ENCODE results near the gene KCNJ6. TPM values are rescaled to one million over a fixed set of nuclear protein-coding genes. Genes with fewer than 3 reads are reported as not detected.

Gene KCNJ6
- polyA plus RNA-seq, 1 of the 3 experiments (the other 2 are of a cell fraction): not detected

- POLR2A ChIA-PET: no interaction called here
- Histone ChIP-seq H3K27me3 (ENCODE audit: insufficient read depth) (peaks cover 10% of the 10 kb centered on the region; the same call in 1 of the 2 replicates), H3F3A (replicated peaks; ENCODE audit: insufficient read depth) (no peaks in the 10 kb centered on the region), H3K9me2 (no peaks in the 10 kb centered on the region), H3K36me3 (replicated peaks in 1 of 2; ENCODE audit: control insufficient read depth in 1 of 2, insufficient read depth in 2 of 2, low read length in 1 of 2) (no peaks in the 10 kb centered on the region), H3K9ac (no peak overlapping the region), H3K4me1 (ENCODE audit: control insufficient read depth in 1 of 2, insufficient read depth in 2 of 2, low read depth in 1 of 2, low read length in 1 of 2) (no peaks in the 10 kb centered on the region), H4K20me1 (ENCODE audit: insufficient read depth) (no peaks in the 10 kb centered on the region), H2AFZ (ENCODE audit: low read depth) (no peak overlapping the region), H3K9me3 (no peaks in the 10 kb centered on the region), H3K4me2 (no peak overlapping the region), H3K27ac (ENCODE audit: low read depth in 2 of 2, low read length in 1 of 2) (no peak overlapping the region), H3K4me3 (ENCODE audit: low read depth in 2 of 2, low read length in 1 of 2) (no peak overlapping the region), H3K79me2 (ENCODE audit: insufficient read depth) (no peaks in the 10 kb centered on the region)
- WGBS (ENCODE audit: low lambda C conversion rate): 13% methylated on average over 8 of the region's 8 CpGs
- CTCF ChIA-PET: interaction anchor here (1.1 kb wide), 1 partner anchor 15 kb away, joined by 3 read pairs; no protein-coding TSS in a partner anchor
- no peak for DNase-seq
- TF ChIP-seq POLR2AphosphoS5 (IDR thresholded peaks at IDR 0.05; ENCODE audit: low read depth, low read length): no peak
These were observed 113.1 kb downstream of the KCNJ6 start for GRCh38 chr21:37803101-37803651.

- CTCF ChIA-PET: no interaction called here
- Histone ChIP-seq H3K9ac (no peak overlapping the region), H2AFZ (ENCODE audit: low read depth) (no peak overlapping the region), H3K4me2 (no peak overlapping the region), H3K4me1 (ENCODE audit: control insufficient read depth in 1 of 2, insufficient read depth in 2 of 2, low read depth in 1 of 2, low read length in 1 of 2) (no peaks in the 10 kb centered on the region), H4K20me1 (ENCODE audit: insufficient read depth) (no peaks in the 10 kb centered on the region), H3K27ac (ENCODE audit: low read depth in 2 of 2, low read length in 1 of 2) (no peak overlapping the region), H3K27me3 (ENCODE audit: insufficient read depth) (peaks cover 10% of the 10 kb centered on the region; the same call in 1 of the 2 replicates), H3K4me3 (ENCODE audit: low read depth in 2 of 2, low read length in 1 of 2) (no peak overlapping the region), H3K9me3 (no peaks in the 10 kb centered on the region), H3F3A (replicated peaks; ENCODE audit: insufficient read depth) (no peaks in the 10 kb centered on the region), H3K9me2 (no peaks in the 10 kb centered on the region), H3K79me2 (ENCODE audit: insufficient read depth) (no peaks in the 10 kb centered on the region), H3K36me3 (replicated peaks in 1 of 2; ENCODE audit: control insufficient read depth in 1 of 2, insufficient read depth in 2 of 2, low read length in 1 of 2) (no peaks in the 10 kb centered on the region)
- no peak for TF ChIP-seq MEF2A (IDR thresholded peaks at IDR 0.05; ENCODE audit: borderline replicate concordance, low read depth)
- TF ChIP-seq PBX3 (IDR thresholded peaks at IDR 0.05): no peak
- TF ChIP-seq TEAD4 (IDR thresholded peaks at IDR 0.05; ENCODE audit: borderline replicate concordance, insufficient read depth): no peak
- no peak for TF ChIP-seq USF2 (IDR thresholded peaks at IDR 0.05; ENCODE audit: borderline replicate concordance, low read depth, low read length)
- no peak for TF ChIP-seq NRF1 (IDR thresholded peaks at IDR 0.05; ENCODE audit: low read depth, low read length)
- no peak for TF ChIP-seq FOSL2 (IDR thresholded peaks at IDR 0.05; ENCODE audit: borderline replicate concordance, low read depth)
- no peak for TF ChIP-seq RXRA (IDR thresholded peaks at IDR 0.05; ENCODE audit: borderline replicate concordance, low read depth)
- no peak for TF ChIP-seq CHD2 (IDR thresholded peaks at IDR 0.05; ENCODE audit: low read length, partially characterized antibody)
- TF ChIP-seq JUND (IDR thresholded peaks at IDR 0.05): no peak
- TF ChIP-seq NFIC (IDR thresholded peaks at IDR 0.05; ENCODE audit: borderline replicate concordance): no peak
- no peak for TF ChIP-seq SIN3A (IDR thresholded peaks at IDR 0.05; ENCODE audit: borderline replicate concordance, low read depth, low read length)
- no peak for TF ChIP-seq YY1 (IDR thresholded peaks at IDR 0.05; ENCODE audit: low read depth)
- TF ChIP-seq TCF12 (IDR thresholded peaks at IDR 0.05): no peak
- TF ChIP-seq POLR2AphosphoS5 (IDR thresholded peaks at IDR 0.05; ENCODE audit: low read depth, low read length): no peak
- no peak for DNase-seq
- 10% methylated on average over 11 of the region's 11 CpGs for WGBS (ENCODE audit: low lambda C conversion rate)
- POLR2A ChIA-PET: no interaction called here
These were observed 115.7 kb downstream of the KCNJ6 start for GRCh38 chr21:37800456-37801061.
